RPMI8226 (cell line): ENCODE results near the gene ULK3.
A peak's percentile ranks its signal among the peaks of the same experiment; 100 is the strongest.

ENCODE experiments used
- DNase-seq: peaks from one replicate; pipeline ENCODE4 v3.0.0-alpha.2; 2015

The ULK3 gene

DNA sequence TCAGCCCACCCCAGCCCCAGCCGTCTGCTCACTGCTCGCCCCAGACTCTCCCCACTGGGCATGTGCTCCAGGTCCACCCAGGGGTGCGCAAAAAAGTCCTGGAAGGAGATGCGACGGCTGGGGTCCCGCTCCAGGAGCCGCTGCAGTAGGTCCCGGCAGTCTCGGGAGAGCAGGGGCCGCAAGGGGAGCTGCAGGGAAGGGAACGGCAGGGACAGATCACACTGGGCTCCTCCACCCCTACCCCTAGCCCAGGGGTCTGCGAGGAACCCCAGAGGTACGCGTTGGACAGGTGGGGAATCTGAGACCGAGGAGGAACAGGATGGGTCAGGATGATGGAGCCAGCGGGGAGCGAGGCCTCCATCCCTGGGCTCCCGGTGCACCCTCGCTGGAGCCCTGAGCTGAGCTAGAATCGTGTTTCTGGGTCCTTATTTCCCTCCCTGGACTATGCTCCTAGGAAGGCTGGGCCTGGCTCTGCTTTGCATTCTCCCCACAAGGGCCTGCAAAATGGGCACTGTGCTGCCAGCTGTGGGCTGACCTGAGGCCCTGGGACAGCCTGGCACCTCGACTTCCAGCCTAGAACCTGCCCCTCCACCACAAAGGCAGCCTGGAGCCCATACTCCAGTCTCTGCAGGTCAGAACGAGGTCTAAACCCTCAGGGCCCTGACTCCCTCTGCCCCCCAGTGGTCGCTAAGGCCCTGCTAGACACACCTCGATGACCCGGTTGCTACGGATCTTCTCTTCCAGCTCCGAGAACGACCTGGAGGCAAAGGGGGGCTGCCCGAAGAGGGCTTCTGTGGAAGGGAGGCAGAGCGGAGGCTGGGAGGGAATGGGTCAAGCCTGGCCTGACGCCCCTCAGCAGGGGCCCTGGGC, 3.2 kb downstream of the ULK3 start:
- no peak for DNase-seq

DNA sequence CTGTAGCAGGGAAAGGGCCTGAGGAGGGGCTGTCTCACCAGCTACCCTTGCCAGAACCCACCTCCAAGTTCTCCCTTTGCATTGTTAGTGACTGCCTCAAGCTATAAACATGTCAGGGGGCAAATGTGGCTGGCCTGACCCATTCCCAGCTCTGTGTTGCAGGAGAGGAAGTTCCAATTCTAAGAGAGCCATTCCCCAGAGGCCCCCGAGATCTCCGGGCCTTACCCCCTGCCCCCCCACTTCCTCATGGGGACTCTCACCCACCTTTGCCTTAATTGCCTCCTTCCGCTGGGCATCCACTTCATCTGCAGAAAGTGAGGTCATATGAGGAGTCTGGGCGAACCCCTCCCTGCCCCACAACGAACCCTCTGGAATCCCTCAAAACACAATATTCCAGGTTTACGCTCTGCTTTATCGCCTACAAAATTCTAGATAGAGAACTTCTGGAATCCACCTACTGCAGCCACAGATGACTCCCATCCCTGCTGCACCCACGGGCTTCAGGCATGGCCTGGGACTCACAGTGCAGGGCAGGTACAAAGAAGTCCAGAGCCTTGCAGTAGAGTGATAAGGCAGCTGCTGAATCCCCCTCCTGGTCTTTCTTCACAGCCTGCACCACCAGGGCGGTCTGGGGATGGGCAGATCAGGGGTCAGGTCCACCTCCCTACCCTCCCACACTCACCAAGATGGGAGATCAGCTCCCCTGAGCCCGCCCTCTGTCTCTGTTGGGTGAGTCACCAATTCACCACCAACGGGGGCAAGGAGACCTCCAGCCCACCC, 4.0 kb downstream of the ULK3 start:
- no peak for DNase-seq

DNA sequence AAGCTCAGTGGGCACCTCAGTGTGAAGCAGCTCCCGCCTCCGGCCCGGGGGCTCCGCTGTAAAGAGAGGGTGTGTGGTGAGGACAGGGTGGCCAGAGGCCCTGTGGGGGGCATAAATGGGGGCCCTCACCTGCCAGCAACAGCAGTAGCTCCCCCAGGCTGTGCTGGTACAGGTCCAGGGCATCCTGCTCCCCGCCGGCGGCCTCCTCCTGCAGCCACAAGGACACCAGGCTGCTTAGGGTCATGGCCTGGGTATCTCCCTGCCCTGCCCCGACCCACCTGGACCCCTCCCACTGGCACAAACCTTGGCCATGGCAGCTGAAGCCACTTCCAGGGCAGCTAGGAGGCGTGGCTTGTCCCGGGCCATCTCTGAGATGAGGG, 4.8 kb downstream of the ULK3 start:
- no peak for DNase-seq

DNA sequence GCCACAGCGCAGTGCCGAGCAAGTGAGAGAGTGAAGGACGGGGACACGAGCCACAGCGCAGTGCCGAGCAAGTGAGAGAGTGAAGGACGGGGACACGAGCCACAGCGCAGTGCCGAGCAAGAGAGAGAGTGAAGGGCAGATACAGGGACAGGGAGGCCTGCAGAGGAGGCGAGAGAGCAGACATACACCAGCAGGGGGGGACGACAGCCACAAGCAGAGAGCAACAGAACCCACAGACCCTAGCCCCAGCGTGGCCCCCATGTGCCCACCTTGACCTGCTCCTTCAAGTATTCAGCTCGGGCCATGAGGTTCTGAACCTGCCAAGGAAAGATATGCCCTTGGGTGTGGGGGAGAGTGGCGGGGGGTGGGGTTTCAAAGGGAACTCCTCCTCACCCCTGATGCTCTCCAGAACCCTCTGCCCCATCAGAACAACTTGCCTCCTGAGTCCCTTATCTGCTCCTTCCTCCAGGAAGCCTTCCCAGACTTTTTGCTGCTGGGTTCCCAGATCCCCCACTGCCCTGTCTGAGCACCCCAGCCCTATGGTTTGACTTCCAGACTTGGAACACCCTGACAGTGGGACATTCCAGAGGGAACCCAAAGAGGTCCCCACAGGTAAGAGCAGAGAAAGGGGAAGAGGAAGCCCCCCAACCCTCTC, 5.3 kb downstream of the ULK3 start:
- DNase-seq = no peak

DNA sequence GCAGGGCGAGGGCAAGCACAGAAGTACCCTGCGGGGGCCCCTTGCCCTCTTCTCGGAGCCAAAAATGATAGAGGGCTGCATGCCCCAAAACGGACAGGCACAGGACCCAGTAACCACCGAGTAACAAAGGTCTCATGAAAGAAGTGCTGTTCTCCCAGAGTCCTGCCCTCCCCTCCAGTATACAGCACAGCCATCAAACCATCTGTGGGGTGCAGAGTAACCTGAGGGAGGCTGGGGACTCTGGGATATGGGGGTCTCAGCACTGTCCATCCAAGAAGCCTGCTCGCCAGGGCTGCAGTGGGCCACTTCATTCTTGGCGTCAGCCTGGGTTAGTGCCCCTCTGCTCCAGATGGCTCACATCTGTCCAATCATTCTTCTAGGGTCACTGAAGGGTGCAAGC, 6.1 kb downstream of the ULK3 start:
- DNase-seq = no peak

DNA sequence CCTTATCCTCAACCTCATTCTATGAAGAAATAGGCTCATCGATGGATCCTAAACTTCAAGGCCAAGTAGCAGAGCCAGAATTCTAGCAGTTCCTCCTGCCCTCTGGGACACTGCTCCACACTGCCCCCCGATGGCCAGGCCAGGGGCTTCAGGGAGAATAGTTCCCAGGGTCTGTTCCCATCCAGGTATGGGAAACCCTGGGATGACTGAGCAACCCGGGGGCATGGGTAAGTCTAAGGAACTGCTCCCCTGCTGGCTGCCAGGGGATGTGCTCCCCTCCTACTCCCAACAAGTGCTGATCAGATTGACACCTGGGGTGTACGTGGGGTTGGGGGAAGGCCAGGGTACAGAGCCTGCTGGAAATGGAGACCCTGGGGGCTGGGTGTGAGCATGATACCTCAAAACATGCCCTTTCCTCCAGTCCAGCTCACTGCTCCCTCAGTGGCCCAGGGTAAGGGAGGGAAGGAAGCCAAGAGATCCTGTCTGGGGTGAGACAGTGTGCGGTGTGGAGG, 7.6 kb downstream of the ULK3 start:
- DNase-seq = peak; percentile 59

DNA sequence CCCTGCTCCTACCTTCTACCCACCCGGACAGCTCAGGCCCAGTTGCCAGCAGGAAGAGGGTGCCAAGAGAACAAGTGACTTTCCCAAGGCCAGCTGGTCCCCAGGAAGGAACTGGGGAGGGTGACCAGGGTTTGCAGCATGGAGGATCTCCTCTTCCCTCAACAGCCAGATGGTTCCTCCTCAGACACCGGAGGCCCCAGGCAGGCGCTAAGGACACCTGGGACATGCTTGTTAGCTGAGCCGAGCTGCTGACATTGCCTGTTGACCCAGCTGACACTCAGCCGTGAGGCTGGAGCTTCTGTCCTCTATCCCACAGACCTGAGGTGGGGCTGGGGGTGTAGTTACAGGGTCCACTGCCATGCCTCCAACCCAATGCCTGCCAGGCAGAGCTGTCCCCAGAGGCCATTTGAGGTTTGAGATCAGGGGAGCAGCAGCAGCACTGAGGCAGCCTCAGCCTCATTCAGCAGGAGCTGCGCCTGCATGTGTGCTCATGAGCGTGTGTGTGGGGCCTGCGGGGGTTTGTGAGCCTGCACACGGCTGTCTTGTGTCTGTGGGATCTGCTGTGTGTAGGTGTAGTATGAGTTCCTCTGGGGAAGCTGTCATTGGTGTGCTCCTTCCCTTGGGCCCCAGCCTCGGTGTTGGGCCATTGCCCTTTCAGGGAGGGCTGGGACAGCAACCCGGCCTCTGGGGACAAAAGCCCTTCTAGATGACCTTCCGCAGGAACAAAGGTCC, 9.4 kb downstream of the ULK3 start:
- DNase-seq = peak; percentile 51

DNA sequence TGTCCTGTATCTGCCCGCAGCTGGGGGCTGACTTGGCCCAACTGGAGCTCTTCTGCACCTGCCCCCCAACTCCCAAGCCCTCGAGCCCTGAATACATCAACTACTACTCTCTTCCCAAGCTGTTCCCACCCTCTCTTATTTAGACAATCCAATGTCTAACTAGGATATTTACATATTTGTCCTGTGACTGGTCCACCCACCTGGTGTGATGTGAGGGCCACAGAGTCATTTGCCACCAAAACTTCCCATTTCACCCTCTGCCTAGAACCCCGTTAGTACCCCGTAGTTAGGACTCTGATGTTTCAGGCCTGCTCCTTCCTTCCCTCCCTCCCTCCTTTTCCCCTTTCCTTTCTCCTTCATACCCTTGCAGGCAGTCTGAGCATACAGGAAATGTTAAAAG, 10.1 kb downstream of the ULK3 start:
- DNase-seq = no peak

DNA sequence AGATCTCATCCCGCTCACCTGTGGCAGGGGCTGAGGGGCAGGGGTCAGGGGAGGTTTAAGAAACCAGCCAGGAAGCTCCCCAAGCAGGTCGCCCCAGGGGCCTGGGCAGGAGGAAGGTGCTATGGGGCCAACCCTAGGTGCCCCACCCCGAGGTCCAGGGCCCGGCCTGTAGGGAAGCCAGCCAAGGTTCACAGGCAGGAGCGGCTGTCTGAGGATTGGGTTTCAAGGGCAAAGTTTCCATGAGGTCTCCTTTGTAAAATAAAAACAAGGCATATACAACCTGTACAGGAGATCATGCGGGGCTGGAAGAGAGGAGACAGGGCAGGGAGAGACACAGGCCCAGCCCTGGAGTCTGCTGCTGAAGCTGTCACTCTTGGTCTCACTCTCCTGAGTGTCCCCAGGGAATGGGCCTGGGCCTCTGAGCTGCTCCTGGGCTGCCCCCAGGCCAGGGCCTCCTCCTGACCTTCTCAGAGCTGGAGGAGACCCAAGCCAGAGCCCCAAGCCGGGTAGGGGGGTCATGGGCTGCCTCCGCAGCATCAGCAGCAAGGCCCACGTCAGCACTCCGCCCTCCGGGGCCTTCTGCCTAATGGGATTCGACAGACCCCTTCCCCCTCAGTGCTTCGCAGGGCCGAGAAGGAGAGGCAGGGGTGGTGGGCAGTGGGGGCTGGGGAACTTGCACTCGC, 11.0 kb downstream of the ULK3 start:
- no peak for DNase-seq

DNA sequence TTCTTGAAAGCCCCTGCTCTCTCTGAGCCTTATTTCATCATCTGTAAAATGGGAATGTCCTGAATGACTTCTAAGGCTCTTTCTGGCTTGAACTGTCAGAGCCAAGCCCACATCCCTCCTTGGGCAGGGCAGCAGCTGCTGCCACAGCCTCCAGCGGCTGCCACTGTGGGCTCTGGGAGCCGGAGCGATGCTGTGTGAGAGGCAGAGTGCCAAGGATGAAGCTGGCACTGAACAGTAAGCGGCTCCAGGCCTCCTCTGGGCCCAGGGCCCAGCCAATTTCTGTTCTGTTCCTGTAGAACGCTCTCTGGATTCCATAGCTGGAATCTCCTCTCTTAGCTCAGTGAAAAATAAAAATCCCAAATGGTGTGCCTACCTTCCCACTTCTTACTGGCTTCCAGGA, 12.1 kb downstream of the ULK3 start:
- peak; percentile 30 for DNase-seq

DNA sequence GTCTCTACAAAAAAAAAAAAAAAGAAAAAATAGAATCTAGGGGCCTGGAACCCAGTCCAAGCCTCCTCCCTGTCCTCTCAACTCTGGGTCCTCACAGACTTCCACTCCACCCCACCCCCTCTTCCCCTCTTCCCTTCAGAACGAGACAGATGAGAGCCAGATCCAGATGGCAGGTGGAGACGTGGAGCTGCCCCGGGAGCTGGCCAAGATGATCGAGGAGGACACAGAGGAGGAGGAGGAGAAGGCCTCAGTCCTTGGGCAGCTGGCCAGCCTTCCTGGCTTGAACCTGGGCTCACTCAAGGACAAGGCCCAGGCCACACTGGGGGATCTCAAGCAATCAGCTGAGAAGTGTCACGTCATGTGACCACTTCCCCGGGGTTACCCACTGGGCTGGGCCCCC, 13.0 kb downstream of the ULK3 start:
- DNase-seq = no peak

DNA sequence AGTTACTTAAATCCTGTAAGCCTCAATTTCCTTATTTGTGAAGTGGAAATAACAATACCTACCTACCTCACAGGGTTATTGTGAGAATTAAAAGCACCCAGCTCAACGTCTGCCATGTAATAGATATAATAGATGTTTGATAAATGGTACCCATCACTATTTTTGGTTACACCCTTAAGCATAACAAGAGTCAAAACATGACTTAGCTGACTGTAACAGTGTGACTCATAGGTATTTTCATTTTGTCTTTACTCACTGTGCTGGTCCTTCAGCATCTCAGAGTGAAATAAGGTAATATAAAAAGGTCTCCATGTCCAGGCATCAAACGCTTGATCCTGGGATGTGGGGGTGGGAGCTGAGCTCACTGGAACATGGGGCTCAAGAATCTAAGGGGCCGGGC, 13.5 kb downstream of the ULK3 start:
- DNase-seq = no peak

DNA sequence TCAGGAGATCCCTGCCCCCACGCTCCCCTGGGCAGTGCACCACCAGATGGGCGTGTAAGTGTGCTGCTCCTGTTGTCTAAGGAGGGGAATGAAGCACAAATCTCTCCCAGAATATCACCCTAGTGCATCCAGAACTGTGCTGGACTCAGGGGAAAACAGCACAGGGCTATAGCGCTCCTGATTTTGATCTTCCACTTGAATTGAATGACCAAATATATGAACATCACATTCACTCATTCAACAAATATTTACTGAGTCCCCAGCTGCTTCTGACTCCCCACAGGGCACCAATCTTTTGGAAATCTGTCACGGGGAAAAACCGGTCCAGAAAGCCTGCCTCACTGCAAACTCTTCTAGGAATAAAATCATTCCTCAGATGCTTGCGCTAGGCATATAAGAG, 14.1 kb downstream of the ULK3 start:
- DNase-seq = no peak

DNA sequence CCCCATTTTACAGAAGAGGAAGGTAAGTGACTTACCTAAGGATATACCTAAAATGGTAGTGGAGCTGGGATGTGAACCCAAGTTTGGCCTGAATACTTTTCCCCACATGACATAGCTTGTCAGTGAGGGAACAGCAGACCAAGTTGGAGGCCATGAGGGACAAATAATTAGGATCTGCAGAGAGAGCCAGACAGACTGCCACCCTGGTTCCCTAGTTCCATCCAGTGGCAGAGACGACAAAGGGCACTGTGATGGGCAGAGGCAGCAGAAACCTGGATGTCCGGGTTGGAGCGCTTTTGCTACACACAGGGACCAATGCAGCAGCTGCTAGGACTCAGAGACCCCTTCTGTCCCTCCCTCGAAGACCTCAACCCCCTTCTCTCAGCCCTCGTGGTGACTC, 15.3 kb downstream of the ULK3 start:
- DNase-seq = no peak

DNA sequence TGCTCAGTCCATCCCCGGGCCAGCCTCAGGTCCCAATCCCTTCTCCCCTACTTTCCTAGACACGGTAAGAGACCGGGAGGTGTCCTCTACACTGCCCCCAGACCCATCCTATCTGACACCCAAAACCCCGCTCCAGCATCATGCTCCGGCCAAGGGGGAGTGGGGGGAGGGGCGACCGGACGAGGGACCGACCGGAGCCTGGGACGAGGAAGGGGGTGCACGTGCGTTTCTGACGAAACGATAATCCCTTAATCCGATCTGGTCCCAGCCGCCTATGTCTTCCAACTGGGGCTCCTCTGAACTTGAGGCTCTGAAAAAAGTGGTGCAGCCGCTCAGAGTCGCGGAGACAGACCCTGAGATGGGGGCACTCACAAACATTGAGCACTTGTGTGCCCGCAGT, 16.0 kb downstream of the ULK3 start:
- DNase-seq = no peak

DNA sequence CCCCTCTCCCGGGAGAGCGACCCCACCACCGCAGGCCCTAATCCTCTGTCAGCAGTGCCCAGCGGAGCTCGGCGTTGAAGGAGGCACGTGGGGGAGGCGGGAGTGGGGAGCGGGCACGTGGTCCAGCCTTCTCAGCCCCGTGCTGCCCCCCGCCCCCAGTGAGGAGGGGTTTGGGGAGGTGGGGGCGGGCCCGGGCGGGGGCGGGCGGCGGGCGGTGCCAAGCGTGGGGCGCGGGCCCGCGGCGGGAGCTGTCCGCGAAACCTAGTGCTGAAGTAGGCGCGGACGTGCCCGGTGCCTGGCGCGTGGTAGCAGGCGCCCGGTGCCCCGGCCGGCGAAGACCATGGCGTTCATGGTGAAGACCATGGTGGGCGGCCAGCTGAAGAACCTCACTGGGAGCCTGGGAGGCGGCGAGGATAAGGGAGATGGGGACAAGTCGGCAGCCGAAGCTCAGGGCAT, 16.6 kb downstream of the ULK3 start, which contains the start of gene CPLX3:
Gene CPLX3, plus strand, starts transcription at position 264 of the 456 bp plus-strand sequence. Its CDS starts 77 bp downstream, at position 341.
- peak; percentile 76 for DNase-seq

DNA sequence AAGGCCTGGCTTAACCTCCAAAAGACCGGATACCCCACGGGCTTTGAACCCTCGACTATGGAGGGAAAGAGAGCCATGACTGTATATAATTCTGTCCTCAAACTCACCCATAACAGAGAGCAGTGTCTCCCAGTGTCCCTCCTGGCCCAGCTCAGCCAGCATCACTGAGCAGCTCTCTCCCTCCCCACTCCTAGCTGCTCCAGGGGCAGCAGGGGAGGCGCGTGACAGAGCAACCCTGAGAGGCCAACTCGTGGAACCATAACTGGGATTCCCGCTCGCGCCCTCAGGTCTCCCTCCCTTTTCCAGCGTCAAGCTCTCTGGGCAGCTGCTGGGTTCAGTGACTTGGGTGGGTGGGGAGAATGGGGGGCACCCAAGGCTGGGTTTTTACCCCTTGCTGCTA, 17.1 kb downstream of the ULK3 start:
- no peak for DNase-seq

DNA sequence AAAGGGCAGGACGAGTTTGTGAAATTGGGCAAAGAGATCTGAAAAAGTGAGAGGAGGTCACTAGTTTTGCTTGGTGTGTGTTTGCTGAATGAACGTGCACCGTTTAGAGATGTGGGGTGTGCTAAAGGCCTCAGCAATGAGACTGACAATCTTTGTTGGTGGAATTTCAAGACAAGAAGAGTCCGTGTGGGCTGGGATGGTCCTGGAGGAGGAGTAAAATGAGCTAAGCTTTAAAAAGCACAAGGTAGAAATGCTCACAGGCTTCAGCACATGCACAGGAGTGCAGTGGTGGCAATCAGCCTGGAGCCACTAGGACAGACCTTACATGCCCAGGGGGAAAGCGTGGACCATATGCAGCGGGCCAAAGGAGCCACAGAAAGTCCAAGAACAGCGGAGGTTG, 18.0 kb downstream of the ULK3 start:
- no peak for DNase-seq

DNA sequence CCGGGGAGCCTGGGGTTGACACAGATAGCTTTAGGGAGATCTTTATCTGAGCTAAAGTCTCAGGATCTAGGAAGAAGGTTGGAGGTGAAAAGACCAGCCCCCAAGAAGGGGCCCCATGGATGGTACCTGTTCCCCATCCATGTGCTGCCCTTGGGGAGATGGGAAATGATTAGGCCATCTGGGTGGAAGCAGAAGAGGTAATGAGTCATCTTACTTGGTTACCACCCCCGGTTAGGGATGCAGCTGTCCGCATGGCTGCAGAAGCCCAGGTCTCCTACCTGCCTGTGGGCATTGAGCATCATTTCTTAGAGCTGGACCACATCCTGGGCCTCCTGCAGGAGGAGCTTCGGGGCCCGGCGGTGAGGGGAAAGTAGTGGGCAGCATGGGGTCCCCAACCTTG, 19.6 kb downstream of the ULK3 start:
- no peak for DNase-seq

DNA sequence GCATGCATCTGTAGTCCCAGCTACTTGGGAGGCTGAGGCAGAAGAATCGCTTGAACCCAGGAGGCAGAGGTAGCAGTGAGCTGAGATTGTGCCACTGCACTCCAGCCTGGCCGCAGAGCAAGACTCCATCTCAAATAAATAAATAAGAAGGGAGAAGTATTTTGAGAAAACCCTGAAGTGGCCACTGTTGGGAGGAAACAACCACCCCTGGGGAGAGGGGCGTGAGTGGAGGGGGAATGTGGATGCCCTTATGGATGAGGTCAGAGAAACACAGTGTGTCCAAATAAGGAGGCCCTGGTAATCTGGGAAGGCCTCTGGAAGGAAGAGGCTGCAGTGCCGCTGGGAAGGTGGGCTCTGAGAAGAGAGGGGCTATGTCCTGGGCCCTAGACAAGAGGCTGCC, 20.7 kb downstream of the ULK3 start:
- DNase-seq = no peak

DNA sequence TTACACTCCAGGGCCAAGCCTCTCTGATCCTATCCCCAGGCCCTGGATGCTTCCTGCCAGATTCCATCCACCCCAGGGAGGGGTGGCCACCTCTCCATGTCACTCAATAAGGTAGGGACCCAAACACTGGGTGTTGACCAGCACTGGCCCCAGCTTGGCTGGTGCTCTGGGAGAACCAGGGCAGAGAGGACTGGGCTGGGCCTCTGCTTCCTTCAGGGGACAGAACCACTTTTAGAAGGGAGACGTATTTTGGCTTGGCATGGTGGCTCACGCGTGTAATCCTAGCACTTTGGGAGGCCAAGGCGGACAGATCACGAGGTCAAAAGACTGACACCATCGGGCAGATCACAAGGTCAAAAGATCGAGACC, 21.2 kb downstream of the ULK3 start:
- DNase-seq = no peak
